ENCODE measurements around the gene ADGRV1.

DNA sequence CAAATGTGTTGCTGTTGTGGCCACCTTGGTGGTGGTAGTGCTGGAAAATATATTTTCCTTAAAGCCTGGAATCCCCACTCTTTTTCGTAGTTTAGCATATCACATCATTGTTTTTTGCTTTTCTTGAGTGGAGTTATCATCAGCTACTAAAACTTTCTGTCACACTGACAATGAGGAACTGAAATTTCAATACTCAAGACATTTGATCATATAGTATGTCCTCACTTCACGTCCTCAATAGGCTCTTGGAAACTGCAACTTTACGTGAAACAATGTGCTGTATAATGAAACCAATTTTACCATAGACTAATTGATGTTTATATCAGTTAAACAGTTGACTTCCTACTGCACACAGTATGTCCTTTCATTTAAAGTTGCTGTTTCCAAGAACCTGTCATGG, 265.8 kb downstream of the ADGRV1 start:
- no peak for TF ChIP-seq TBP (optimal IDR thresholded peaks at IDR 0.05; ENCODE audit: low read depth, low read length)
- TF ChIP-seq, protein P1, sequence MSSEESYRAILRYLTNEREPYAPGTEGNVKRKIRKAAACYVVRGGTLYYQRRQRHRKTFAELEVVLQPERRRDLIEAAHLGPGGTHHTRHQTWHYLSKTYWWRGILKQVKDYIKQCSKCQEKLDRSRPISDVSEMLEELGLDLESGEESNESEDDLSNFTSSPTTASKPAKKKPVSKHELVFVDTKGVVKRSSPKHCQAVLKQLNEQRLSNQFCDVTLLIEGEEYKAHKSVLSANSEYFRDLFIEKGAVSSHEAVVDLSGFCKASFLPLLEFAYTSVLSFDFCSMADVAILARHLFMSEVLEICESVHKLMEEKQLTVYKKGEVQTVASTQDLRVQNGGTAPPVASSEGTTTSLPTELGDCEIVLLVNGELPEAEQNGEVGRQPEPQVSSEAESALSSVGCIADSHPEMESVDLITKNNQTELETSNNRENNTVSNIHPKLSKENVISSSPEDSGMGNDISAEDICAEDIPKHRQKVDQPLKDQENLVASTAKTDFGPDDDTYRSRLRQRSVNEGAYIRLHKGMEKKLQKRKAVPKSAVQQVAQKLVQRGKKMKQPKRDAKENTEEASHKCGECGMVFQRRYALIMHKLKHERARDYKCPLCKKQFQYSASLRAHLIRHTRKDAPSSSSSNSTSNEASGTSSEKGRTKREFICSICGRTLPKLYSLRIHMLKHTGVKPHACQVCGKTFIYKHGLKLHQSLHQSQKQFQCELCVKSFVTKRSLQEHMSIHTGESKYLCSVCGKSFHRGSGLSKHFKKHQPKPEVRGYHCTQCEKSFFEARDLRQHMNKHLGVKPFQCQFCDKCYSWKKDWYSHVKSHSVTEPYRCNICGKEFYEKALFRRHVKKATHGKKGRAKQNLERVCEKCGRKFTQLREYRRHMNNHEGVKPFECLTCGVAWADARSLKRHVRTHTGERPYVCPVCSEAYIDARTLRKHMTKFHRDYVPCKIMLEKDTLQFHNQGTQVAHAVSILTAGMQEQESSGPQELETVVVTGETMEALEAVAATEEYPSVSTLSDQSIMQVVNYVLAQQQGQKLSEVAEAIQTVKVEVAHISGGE (CRISPR knock-in tag; IDR thresholded peaks at IDR 0.05) = no peak
- TF ChIP-seq, protein P2, sequence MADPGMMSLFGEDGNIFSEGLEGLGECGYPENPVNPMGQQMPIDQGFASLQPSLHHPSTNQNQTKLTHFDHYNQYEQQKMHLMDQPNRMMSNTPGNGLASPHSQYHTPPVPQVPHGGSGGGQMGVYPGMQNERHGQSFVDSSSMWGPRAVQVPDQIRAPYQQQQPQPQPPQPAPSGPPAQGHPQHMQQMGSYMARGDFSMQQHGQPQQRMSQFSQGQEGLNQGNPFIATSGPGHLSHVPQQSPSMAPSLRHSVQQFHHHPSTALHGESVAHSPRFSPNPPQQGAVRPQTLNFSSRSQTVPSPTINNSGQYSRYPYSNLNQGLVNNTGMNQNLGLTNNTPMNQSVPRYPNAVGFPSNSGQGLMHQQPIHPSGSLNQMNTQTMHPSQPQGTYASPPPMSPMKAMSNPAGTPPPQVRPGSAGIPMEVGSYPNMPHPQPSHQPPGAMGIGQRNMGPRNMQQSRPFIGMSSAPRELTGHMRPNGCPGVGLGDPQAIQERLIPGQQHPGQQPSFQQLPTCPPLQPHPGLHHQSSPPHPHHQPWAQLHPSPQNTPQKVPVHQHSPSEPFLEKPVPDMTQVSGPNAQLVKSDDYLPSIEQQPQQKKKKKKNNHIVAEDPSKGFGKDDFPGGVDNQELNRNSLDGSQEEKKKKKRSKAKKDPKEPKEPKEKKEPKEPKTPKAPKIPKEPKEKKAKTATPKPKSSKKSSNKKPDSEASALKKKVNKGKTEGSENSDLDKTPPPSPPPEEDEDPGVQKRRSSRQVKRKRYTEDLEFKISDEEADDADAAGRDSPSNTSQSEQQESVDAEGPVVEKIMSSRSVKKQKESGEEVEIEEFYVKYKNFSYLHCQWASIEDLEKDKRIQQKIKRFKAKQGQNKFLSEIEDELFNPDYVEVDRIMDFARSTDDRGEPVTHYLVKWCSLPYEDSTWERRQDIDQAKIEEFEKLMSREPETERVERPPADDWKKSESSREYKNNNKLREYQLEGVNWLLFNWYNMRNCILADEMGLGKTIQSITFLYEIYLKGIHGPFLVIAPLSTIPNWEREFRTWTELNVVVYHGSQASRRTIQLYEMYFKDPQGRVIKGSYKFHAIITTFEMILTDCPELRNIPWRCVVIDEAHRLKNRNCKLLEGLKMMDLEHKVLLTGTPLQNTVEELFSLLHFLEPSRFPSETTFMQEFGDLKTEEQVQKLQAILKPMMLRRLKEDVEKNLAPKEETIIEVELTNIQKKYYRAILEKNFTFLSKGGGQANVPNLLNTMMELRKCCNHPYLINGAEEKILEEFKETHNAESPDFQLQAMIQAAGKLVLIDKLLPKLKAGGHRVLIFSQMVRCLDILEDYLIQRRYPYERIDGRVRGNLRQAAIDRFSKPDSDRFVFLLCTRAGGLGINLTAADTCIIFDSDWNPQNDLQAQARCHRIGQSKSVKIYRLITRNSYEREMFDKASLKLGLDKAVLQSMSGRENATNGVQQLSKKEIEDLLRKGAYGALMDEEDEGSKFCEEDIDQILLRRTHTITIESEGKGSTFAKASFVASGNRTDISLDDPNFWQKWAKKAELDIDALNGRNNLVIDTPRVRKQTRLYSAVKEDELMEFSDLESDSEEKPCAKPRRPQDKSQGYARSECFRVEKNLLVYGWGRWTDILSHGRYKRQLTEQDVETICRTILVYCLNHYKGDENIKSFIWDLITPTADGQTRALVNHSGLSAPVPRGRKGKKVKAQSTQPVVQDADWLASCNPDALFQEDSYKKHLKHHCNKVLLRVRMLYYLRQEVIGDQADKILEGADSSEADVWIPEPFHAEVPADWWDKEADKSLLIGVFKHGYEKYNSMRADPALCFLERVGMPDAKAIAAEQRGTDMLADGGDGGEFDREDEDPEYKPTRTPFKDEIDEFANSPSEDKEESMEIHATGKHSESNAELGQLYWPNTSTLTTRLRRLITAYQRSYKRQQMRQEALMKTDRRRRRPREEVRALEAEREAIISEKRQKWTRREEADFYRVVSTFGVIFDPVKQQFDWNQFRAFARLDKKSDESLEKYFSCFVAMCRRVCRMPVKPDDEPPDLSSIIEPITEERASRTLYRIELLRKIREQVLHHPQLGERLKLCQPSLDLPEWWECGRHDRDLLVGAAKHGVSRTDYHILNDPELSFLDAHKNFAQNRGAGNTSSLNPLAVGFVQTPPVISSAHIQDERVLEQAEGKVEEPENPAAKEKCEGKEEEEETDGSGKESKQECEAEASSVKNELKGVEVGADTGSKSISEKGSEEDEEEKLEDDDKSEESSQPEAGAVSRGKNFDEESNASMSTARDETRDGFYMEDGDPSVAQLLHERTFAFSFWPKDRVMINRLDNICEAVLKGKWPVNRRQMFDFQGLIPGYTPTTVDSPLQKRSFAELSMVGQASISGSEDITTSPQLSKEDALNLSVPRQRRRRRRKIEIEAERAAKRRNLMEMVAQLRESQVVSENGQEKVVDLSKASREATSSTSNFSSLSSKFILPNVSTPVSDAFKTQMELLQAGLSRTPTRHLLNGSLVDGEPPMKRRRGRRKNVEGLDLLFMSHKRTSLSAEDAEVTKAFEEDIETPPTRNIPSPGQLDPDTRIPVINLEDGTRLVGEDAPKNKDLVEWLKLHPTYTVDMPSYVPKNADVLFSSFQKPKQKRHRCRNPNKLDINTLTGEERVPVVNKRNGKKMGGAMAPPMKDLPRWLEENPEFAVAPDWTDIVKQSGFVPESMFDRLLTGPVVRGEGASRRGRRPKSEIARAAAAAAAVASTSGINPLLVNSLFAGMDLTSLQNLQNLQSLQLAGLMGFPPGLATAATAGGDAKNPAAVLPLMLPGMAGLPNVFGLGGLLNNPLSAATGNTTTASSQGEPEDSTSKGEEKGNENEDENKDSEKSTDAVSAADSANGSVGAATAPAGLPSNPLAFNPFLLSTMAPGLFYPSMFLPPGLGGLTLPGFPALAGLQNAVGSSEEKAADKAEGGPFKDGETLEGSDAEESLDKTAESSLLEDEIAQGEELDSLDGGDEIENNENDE (IDR thresholded peaks at IDR 0.05; ENCODE audit: low read depth, low read length) = no peak
- no peak for TF ChIP-seq CEBPB (tag; IDR thresholded peaks at IDR 0.05)

Measured in K562 (cell line).